ENCODE data around the gene RNF186. TPM values are rescaled to one million over a fixed set of nuclear protein-coding genes. Genes with fewer than 3 reads are reported as not detected.

The RNF186 gene, protein sequence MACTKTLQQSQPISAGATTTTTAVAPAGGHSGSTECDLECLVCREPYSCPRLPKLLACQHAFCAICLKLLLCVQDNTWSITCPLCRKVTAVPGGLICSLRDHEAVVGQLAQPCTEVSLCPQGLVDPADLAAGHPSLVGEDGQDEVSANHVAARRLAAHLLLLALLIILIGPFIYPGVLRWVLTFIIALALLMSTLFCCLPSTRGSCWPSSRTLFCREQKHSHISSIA
- not detected in 2 replicates for total RNA-seq

DNA sequence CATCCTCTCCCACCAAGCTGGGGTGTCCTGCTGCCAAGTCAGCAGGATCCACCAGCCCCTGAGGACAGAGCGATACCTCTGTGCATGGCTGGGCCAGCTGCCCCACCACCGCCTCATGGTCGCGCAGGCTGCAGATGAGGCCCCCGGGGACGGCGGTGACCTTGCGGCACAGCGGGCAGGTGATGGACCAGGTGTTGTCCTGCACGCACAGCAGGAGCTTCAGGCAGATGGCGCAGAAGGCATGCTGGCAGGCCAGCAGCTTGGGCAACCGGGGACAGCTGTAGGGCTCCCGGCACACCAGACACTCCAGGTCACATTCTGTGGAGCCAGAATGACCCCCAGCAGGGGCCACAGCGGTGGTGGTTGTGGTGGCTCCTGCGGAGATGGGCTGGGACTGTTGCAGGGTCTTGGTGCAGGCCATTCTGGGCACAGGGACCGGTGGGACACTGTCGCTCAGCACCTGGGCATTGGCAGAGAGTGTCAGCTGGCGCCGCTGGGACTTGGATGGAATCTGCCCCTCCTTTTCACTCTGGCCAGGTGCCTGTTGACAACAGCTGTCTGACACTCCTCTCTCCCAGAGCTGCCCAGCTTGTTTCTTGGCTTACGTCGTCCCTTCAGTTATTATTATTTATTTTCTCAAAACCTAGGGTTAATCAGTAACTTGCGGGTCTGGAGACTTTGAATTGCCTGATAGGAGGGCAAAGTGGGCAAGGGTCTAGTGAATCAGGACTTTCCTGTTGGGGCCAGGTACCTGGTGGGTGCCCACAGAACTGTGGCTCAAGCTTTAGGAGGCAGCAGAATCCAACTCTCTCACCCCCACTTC lies at the start of gene RNF186:
Gene RNF186 (minus strand): TSS at position 603 of the 823 bp plus-strand sequence. CDS start 182 bp downstream, at position 421.

DNA sequence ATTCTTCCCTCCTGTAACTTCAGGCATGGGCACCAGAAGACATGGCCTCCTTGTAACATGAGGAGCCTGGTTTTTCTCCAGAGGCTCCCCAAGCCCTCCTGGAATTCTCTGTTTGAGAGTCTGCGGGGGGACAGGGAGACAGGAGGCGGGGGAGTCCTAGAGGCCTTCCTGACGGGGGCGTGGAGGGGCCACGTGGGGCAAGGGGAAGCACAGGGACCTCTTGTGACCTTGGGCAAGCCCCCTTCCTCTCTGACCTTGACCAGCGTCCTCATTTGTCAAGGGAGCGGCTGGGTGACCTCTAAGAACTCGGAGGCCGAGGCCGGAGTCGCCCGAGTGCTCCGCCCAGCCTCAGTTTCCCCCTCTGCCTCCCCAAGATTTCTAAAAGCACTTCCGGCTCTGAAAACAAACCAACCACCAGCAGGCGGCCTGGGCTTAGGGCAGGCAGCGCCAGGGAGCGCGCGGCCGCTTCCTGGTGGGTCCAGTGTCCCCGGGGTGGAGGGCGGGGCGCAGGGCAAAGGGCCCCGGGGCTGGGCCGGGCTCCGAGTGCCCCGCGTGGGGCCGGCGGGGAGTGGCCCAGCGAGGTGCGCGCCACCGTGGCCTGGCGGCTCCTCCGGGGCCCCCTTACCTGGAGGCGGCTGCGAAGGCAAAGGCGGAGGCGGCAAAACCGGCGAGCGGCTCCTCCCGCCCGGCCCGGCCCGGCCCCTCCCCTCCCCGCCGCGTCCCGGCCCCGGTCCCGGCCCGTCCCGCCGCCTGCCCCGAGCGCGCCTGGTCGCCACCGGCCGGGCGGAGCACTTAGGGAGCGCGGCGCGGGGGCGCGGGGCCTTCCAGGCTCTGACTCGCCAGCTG lies 15.6 kb downstream of the RNF186 start, which contains the start of gene TMCO4:
Gene TMCO4 (minus strand): TSS at position 687 of the 846 bp plus-strand sequence. CDS start 19,158 bp downstream, outside the sequence.

Other genes with a start within 250 kb of the RNF186 start
- gene NBL1, start 171.0 kb downstream of the RNF186 start, total RNA-seq = 31.5 and 33.3 TPM in 2 replicates
- gene HTR6, start 150.4 kb downstream of the RNF186 start, total RNA-seq = 0.07 TPM in 1 of 2 replicates, not detected in the other
- 6.0 and 9.6 TPM in 2 replicates for gene TMCO4, start 15.4 kb downstream of the RNF186 start, total RNA-seq
- 7.2 and 8.9 TPM in 2 replicates for gene OTUD3, start 67.1 kb upstream of the RNF186 start, total RNA-seq
- not detected in 2 replicates for gene PLA2G2E, start 108.3 kb upstream of the RNF186 start, total RNA-seq
- gene PLA2G2A, start 164.3 kb upstream of the RNF186 start, total RNA-seq = not detected in 2 replicates